T-helper 1 cell (primary cell): ENCODE data around the gene GREB1.

Experiments
- DNase-seq, 5 donors: peaks; one replicate each; pipeline ENCODE4 v3.0.0-alpha.2; 2012 to 2020

GREB1 gene

GRCh38 chr2:11580697-11581096 lies 46.9 kb downstream of the GREB1 start:
- DNase-seq = no peak

DNA sequence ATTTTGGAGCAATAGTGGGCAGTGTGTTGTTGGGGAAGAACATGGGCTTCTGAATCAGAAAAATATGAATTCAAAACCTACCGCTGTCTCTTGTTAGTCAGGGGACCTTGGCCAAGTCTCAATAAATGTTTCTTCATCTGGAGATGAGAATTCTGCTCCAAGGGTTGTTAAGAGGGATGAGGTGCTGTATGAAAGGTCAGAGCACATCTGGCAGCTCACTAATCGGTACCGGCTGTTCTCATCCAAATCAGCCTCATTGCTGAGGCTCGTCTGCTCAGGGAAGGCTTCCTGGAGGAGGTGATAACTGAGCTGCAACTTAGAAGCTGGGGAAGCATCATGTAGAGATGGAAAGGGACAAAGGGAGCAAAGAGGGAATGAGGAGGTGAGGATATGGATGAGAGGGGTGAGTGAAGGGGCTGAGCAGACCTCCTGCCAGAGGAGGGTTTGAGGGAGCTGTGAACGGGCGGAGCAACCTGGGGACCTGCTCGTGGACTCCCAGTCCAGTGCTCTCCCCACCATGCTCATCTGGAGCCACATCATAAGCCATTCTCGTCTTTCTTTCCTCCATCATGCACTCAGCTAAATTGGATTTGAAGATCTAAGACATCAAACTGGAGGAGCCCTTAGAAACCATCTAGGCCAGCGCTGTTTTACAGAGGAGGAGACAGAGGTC lies 47.4 kb downstream of the GREB1 start:
- DNase-seq = no peak

DNA sequence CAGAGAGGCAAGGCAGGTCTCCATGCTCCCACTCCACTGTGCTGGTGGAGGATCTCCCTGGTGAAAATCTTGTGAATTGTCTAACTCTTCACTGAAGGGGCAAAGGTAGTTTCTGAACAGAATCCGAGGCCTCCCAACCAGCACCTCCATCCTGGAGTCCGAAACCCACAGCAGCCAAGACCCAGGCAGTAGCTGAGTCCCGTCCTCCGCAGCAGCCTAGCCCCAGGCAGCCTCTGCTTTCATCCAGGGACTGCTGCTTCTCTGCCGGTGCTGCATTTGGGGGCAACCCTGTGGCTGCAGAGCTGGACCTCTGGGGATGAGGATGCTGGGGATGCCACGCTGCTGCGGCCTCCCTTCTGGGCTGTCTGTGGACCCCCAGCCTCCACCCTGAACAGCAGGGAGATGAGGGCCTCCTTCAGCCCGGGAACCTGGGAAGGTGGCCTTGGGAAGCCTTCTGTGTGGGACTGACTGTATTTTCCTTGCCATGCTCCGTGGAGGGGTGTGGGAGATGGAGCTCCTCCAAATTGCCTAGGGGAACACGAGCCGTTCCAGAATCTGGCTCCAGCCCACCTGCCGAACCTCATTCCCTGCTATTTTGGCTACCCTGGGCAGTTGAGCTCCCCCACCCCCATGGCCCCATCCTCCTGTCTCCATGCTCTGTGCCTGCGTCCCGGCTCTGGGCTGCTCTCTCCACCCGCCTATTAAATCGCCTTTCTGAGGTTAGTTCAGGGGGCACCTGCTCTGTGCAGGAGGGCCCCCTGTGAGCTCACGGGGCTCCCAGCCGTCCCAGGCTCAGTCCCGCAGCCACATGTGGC lies 48.2 kb downstream of the GREB1 start:
- DNase-seq = no peak

DNA sequence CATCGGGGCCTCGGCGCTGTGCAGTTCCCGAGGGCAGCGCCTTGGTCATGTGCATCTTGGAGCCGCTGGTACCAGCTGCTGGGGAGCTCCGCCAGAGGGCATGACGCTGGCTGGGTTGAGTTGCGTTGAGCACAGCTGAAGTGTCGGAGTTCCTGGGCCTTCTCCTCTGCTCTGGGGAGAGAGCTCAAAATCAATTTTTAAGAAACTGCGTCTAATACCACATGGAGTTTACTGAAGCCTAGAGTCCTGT lies 48.7 kb downstream of the GREB1 start:
- no peak for DNase-seq

DNA sequence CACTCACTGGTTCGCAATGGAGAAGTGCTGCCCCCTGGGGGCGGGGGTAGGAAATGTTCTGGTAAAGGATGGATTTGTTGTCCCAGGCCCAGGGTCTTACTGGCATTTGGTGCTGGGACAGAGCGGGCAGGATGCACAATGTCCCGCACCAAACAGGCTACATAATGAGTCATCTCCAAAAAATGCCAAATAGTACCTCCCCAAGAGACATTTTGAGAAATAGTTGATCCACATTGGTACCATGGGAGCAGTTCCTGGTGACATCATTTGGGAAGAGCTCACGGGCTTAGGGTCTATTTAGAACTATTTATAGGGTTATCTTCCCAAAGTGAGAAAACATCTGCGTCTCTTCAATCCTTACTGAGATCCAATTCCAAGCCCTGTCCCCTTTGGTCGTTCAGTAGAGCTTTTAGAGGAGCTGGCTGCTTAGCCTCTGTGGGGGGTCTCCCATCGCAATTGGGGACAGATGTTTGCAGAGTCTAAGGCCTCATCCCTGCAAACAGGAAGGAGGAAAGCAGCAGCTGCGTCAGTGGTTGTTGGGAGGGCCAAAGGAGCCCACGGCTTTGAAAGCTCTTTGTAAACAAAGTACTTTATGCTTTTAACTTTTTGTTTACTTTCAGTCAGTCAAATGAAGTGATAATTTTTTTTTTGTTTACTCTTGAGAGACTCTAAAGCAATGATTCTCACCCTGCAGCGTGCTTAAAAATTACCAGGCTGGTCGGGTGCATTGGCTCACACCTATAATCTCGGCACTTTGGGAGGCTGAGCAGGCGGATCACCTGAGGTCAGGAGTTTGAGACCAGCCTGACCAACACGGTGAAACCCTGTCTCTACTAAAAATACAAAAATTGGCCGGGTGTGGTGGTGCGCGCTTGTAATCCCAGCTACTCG lies 49.3 kb downstream of the GREB1 start:
- DNase-seq = peak in 3 of 5 donors; percentile 27 to 41 (median 37)

DNA sequence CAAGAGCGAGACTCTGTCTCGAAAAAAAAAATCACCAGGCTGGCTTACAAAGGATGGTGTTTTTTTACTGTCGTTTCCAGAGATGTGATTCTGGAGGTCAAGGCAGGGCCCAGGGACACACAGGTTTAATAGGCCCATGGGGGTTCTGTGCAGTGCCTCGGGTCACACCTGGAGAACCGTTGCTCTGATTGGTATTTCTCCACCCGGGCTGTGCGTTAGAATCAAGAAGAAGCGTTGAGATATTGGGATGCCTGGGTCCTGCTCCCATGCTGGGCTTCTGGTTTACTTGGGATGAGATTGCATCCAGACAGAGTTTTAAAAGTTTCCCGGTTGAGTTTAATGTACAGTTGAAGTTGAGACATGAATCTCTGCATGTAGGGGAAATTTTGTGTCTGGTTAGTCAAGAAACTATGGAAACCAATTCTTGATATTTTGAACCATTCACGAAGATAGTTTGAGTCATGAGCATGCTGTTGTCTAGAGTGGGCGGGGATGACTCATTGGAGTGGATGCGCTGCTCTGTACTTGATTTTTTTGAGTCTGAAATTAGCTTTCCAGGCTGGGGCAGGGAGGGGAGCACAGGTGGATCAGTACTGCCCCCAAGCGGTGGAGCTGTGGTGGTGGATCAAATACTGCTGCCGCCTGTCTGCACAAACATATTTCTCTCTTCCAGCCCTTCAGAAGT lies 50.1 kb downstream of the GREB1 start:
- DNase-seq = peak in 4 of 5 donors; percentile 24 to 58 (median 30)

DNA sequence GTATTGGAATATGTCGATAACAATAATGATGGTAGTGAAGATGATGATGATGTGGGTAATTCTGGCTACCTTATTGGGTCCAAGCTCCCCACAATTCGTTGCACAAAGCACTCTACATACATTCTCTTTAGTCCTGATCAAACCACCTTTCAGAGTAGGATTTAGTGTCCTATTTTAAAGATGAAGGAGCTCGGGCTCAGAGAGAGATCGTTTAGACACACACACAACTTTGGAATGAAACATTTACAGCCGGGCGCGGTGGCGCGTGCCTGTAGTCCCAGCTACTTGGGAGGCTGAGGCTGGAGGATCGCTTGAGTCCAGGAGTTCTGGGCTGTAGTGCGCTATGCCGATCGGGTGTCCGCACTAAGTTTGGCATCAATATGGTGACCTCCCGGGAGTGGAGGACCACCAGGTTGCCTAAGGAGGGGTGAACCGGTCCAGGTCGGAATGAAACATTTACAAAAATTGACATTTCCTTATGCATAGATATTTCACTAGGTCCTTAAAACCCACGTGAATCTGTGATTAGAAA lies 50.7 kb downstream of the GREB1 start:
- DNase-seq = no peak

DNA sequence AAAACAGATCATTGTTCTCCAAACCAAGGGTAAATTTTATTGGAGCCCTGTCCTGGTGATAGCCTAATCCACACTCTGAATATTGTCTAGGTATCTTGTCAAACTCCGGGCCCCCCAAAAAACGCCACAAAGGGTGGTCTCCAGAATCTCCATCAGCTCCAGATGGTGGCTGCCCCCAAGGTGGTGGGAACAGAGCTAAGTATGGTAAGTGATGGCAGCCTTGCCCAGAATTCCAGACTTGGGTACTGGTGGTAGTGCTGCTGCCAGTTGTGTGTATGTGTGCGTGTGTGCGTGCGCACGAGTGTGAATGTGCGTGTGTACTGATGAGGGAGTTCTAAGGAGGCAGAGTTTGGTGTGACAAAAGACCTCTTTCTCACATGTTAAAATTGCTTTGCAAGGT lies 51.2 kb downstream of the GREB1 start:
- DNase-seq = no peak

DNA sequence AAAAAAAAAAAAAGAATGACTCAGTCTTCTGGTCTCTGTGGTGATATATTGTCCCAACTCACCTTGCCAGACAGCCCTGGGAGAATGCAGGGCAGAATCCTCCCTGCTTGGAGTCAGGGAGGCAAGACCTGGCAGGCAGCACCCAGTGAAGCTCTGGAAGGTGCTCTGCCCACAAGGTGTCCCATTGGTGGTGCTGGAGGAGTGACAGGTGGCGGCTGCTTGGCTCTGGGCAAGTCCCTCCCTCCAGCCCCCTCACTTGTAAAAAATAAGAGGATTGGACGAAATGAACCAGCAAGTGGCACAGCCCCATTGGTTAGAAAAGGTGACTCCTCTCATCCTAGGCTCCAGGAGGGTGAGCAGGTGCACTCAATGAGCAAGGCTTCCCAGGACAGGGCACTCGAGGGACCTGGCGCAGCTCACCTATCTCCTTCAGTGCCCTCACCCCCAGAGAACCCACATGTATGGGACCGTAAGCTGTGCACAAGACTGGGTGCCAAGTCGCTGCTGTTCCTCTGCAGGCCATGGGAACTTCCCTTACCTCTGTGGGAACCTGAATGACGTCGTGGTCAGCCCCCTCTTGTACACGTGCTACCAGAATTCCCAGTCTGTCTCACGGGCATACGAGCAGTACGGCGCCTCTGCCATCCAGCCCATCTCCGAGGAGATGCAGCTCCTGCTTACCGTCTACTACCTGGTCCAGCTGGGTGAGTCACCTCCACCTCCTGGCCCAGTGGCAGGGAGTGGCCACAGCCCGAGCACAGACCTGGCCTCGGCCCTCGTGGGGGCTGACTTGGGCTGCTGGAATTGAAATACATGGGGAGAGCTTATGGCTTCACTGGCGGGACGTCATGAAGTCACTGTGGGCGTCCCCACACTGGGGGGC lies 54.6 kb downstream of the GREB1 start:
- no peak for DNase-seq

GRCh38 chr2:11589316-11589940 lies 55.6 kb downstream of the GREB1 start:
- DNase-seq = no peak

- no peak for DNase-seq
Observed at GRCh38 chr2:11590193-11590592, 56.3 kb downstream of the GREB1 start.

DNA sequence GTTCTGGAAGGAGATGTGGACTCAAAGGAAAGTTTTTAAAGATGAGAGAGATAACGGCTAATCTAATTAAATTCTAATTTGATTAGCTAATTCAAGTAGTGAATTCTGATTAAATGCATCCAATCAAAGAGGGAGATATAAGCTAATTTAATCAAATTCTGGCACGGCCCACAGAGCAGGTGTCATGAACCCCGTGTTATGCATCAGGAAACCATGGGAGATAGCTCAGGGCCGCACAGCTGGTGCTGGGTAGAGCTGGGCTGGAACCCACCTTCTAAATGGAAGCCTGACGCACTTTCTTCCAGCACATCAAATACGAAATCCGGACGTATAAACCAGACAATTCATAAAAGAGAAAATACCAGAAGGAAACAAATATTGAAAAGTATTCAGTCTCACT lies 57.2 kb downstream of the GREB1 start:
- DNase-seq = no peak

- no peak for DNase-seq
Observed at GRCh38 chr2:11592671-11593574, 59.1 kb downstream of the GREB1 start.

DNA sequence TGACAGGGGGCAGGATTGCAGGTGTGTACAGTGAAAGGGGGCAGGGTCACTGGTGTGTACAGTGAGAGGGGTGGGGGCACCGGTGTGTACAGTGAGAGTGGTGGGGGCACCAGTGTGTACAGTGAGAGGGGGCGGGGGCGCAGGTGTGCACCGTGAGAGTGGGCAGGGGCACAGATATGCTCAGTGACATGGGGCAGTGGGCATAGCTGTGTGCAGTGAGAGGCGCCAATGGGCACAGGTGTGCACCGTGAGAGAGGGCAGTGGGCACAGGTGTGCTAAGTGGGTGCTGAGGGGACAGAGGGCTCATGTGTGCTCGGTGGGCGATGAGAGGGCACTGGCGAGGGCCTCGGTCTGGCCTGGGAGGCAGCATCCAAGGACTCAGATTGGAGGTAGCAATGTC lies 63.0 kb downstream of the GREB1 start:
- DNase-seq = no peak

GRCh38 chr2:11597538-11598225 lies 63.8 kb downstream of the GREB1 start:
- DNase-seq = no peak

DNA sequence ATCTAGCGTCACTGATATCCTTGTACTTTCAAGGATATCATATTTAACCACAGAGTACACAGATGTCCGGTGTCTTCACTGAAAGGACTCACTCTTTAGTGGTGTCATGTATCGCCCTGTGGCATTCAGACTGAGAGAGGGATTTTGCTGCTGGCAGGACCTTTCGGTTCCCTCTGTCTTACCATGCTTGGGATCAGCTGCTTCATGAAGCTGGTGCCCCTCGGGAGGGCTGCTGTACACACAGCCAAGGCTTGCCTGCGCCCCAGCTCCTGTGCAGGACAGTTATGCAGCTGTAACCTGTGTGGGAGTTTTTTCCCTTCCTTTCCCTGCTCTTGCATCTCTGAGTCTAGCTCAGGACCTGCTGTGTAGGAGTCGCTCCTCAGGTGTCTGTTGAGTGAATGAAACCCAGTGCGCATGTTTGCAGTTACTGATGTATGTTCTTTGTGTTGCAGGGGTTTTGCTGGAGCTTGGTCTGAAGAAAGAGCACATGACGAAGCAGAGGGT lies 64.4 kb downstream of the GREB1 start:
- DNase-seq = no peak

DNA sequence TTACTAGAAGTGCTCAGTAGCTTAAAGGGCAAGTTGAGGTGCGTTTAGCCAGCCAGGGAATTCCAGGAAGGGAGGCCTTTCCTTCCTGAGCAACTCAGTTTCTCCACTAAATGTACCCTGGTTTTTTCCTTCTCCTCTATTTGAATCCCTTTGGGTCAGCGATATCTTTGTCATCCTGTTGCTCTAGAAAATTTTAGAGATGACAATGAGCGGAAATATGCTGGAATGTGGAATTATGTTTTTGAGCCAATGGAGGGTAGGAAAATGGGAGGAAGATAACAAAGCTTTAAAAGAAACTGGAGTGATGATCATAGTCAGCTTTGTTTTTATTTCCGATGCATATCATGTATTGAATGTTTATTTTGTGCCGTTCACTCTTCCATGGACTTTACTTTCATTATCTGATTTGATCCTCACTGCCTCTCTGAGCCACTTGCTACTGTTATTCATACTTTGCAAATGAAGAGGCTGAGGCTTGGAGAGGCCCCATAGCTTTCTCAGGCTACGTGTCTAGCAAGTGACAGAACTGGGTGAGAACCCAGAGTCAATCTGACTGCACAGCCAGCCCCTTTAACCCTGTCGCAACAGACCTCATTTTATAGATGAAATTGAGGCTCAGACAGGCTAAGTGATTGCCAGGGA lies 68.8 kb downstream of the GREB1 start:
- DNase-seq = no peak

GRCh38 chr2:11610624-11611242 lies 76.9 kb downstream of the GREB1 start:
- no peak for DNase-seq
